Parathyroid adenoma (tissue), 2 donors: ENCODE results near the gene FHOD3.

Experiments used
- H2AFZ ChIP-seq: fragments of 300-600 bp; sonication (generic); one replicate; pipeline ENCODE4 v1.7.0; 2017; ENCODE audit warnings: antibody characterized with exemption, mild to moderate bottlenecking
- H3K27ac ChIP-seq: fragments of 300-600 bp; sonication (generic); one replicate; pipeline ENCODE4 v1.7.0; 2017
- H3K27me3 ChIP-seq: fragments of 300-600 bp; sonication (generic); one replicate; pipeline ENCODE4 v1.7.0; 2017; ENCODE audit warnings: low read length; ENCODE audit not compliant: control insufficient read depth, insufficient read depth
- H3K36me3 ChIP-seq: fragments of 300-600 bp; sonication (generic); one replicate; pipeline ENCODE4 v1.7.0; 2017; ENCODE audit warnings: low read length; ENCODE audit not compliant: control insufficient read depth, insufficient read depth
- H3K4me1 ChIP-seq: fragments of 300-600 bp; sonication (generic); one replicate; pipeline ENCODE4 v1.7.0; 2017; ENCODE audit warnings: control low read depth
- H3K4me2 ChIP-seq: fragments of 300-600 bp; sonication (generic); one replicate; pipeline ENCODE4 v1.7.0; 2017; ENCODE audit warnings: low read length
- H3K4me3 ChIP-seq: fragments of 300-600 bp; sonication (generic); one replicate; pipeline ENCODE4 v1.7.0; 2017; ENCODE audit warnings: low read depth, low read length
- H3K79me2 ChIP-seq: fragments of 300-600 bp; sonication (generic); one replicate; pipeline ENCODE4 v1.7.0; 2017; ENCODE audit warnings: control low read depth
- H3K9ac ChIP-seq: fragments of 300-600 bp; sonication (generic); one replicate; pipeline ENCODE4 v1.7.0; 2017; ENCODE audit warnings: mild to moderate bottlenecking
- H3K9me3 ChIP-seq: fragments of 300-600 bp; sonication (generic); one replicate; pipeline ENCODE4 v1.7.0; 2017; ENCODE audit warnings: low read length; ENCODE audit not compliant: control insufficient read depth
- TF ChIP-seq, protein P1 (sequence below): fragments of 300-600 bp; sonication (generic); IDR thresholded peaks from one replicate; pipeline ENCODE4 v1.7.0; 2017; ENCODE audit warnings: antibody characterized with exemption, mild to moderate bottlenecking
- donor health status: primary hyperparathyroidism.

Gene FHOD3

DNA sequence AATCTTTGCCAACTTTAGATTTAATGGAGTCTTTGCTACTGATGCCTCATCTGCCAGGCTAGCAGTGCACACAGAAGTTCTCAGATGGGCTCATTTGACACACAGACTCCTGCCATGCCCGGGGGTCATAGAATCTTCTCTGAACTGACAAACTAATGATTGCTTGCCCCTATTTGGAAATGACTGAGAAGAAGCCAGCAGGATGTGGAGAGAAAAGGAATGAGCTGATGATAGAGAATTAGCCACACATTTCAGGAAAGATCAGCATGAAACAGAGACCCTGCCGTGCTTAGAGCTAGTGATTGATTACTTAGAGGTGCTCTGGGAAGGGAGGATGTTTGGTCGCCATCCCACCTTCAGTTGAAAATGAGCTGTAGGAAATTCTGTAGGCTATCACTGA is 352.8 kb downstream of the FHOD3 start:
- no peaks in the 10 kb centered on the region for H3K4me1 ChIP-seq
- no peaks in the 10 kb centered on the region for H3K9me3 ChIP-seq
- H3K79me2 ChIP-seq = no peaks in the 10 kb centered on the region
- no peak overlapping the region for H3K27ac ChIP-seq
- TF ChIP-seq, protein P1, sequence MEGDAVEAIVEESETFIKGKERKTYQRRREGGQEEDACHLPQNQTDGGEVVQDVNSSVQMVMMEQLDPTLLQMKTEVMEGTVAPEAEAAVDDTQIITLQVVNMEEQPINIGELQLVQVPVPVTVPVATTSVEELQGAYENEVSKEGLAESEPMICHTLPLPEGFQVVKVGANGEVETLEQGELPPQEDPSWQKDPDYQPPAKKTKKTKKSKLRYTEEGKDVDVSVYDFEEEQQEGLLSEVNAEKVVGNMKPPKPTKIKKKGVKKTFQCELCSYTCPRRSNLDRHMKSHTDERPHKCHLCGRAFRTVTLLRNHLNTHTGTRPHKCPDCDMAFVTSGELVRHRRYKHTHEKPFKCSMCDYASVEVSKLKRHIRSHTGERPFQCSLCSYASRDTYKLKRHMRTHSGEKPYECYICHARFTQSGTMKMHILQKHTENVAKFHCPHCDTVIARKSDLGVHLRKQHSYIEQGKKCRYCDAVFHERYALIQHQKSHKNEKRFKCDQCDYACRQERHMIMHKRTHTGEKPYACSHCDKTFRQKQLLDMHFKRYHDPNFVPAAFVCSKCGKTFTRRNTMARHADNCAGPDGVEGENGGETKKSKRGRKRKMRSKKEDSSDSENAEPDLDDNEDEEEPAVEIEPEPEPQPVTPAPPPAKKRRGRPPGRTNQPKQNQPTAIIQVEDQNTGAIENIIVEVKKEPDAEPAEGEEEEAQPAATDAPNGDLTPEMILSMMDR = no peak
- H2AFZ ChIP-seq = no peak overlapping the region
- no peaks in the 10 kb centered on the region for H3K27me3 ChIP-seq
- no peak overlapping the region for H3K4me3 ChIP-seq
- H3K36me3 ChIP-seq = no peaks in the 10 kb centered on the region
- H3K9ac ChIP-seq = no peak overlapping the region
- no peak overlapping the region for H3K4me2 ChIP-seq

DNA sequence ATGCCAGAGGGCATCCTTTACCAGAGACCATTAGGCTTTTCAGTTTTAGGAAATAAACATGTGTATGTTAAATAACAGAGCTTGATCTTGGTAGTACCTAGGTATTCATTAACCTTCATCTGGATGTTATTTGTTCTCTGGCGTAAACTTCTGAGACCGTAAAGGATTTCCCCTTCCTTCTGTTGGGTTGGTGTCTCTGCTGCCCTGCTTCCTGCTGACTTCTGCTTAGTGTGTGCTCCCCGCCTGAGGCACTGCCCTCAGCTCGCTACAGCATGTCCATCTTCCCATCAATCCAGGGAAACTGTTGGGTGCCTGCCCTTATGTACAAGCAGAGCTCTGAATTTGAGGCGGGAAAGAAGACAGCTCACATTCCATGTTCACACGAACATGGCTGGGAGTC is 353.4 kb downstream of the FHOD3 start:
- Histone ChIP-seq H3K4me3 (no peak overlapping the region), H3K27me3 (no peaks in the 10 kb centered on the region), H3K27ac (no peak overlapping the region), H3K9me3 (no peaks in the 10 kb centered on the region), H3K9ac (no peak overlapping the region), H3K36me3 (no peaks in the 10 kb centered on the region), H2AFZ (no peak overlapping the region), H3K79me2 (no peaks in the 10 kb centered on the region), H3K4me2 (no peak overlapping the region), H3K4me1 (no peaks in the 10 kb centered on the region)
- TF ChIP-seq, protein P1 = no peak

DNA sequence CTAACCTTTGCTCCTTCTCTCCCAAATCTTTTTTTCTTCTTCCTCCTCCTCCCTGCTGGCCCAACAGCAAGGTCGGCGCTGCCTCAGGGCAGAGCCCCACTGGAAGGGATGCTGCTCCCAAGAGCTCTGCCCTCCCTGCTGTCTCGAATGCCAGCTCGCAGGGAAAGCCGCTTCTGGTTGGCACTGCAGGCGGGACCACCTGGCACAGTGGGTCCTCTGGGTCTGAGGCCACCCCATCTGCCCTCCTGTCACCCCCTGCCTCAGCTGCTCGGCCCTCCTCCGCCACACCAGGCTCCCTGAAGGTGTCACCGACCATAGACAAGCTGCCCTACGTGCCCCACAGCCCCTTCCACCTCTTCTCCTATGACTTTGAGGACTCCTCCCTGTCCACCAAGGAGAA is 355.0 kb downstream of the FHOD3 start:
- H3K4me1 ChIP-seq = no peaks in the 10 kb centered on the region
- no peak overlapping the region for H2AFZ ChIP-seq
- no peaks in the 10 kb centered on the region for H3K9me3 ChIP-seq
- TF ChIP-seq, protein P1 = no peak
- no peaks in the 10 kb centered on the region for H3K79me2 ChIP-seq
- no peak overlapping the region for H3K4me3 ChIP-seq
- H3K36me3 ChIP-seq = no peaks in the 10 kb centered on the region
- H3K27me3 ChIP-seq = no peaks in the 10 kb centered on the region
- H3K4me2 ChIP-seq = no peak overlapping the region
- no peak overlapping the region for H3K9ac ChIP-seq
- H3K27ac ChIP-seq = no peak overlapping the region

DNA sequence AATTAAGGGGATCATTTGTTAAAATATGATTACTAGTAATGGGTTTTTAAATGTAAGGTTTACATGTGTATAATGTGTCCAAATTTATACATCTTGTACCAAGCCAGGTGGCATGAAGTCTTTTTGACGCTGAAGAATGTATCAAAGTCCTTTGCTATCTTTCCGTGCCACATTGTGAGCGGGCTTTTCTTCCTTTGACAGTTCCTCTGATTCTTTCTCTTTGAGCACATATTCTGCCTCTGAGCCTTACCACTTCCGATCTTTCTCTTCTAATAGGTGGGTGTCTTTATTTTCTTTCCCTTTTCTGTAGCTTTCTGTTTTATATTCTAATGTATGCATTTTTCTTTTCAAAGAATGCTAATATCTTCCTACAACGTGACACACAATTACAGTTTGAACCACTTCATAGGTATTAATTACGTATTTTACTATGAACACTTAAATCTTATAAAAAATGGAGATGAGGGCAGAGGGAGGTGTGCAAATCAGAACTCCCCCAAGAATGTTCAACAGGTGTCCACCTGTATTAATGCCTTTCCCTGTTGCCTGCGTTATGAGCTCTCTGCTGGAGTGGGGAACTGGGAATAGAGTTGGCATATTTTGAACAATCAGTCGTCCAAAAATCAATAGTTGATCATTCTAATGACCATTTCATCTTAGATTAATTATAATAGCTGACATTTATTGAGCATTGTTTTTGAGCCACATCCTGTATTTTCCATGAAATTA is 355.8 kb downstream of the FHOD3 start:
- Histone ChIP-seq H3K27ac (no peak overlapping the region), H3K36me3 (no peaks in the 10 kb centered on the region), H3K79me2 (no peaks in the 10 kb centered on the region), H3K9me3 (no peaks in the 10 kb centered on the region), H3K4me2 (no peak overlapping the region), H3K4me3 (no peak overlapping the region), H3K27me3 (no peaks in the 10 kb centered on the region), H3K4me1 (no peaks in the 10 kb centered on the region), H3K9ac (no peak overlapping the region), H2AFZ (no peak overlapping the region)
- TF ChIP-seq, protein P1 = no peak

DNA sequence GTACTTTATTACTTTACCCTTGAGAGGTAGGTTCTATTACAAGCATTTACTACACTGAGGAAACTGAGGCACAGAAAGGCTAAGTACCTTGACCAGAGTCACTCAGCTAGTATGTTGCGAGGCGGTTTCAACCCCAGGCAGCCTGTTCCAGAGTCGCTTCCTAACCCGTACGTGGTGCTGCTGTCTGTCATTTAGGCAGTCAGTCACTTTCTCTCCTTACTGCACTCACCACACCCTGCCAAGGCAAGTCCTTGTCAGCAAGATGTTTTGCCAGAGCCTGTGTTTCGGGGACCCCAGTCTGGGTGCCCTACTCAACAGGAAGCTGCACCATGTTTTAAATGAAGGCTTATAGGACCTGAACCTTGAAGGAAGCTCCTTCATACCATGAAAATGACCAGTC is 356.4 kb downstream of the FHOD3 start:
- Histone ChIP-seq H2AFZ (no peak overlapping the region), H3K9ac (no peak overlapping the region), H3K79me2 (no peaks in the 10 kb centered on the region), H3K4me2 (no peak overlapping the region), H3K9me3 (no peaks in the 10 kb centered on the region), H3K4me3 (no peak overlapping the region), H3K27ac (no peak overlapping the region), H3K36me3 (no peaks in the 10 kb centered on the region), H3K27me3 (no peaks in the 10 kb centered on the region), H3K4me1 (no peaks in the 10 kb centered on the region)
- TF ChIP-seq, protein P1 = no peak
